C4-2B (cell line): ENCODE results near the gene TMTC1.

Source experiments
- CTCF ChIP-seq: fragments of 450-650 bp; conservative IDR thresholded peaks from 2 replicates; pipeline ENCODE4 v1.5.1; 2017; ENCODE audit warnings: mild to moderate bottlenecking
- ZFX ChIP-seq: fragments of 450-650 bp; IDR thresholded peaks from 2 replicates; pipeline ENCODE4 v1.6.1; 2017

DNA sequence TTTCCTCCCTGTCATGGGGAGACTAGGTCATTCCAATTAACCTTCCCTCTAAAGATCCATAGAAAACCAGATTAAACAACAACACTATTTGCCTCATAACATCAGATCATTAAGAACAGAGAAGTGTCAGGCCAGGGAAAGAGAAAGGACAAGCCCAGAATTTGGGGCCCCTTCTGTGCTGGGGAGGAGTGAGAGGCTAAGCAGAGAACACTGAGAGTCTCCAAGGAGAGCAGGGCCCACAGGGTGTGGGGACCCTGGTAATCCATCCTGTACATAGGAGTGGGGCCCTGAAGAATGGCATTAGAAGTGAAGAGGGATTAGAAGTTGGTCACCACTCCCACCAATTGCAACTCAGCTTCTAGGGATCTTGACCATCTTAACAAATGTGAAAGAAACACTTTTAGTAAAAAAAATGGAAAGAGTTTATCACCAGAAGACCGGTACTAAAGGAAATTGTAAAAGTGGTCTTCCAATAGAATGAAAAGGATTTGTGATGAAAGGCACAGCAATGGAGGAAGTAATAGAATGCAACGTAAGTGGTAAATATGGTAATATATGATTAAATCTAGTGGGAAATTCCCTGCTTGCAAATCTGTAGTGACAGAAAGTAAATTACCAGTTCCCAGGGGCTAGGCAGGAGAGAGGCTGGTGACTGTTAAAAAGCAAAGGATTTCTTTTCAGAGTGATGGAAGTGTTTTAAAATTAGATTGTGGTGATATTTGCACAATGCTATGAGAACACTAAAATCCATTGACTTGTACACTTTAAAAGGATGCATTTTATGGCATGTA lies 14.0 kb upstream of the TMTC1 start:
- TF ChIP-seq CTCF = no peak
- TF ChIP-seq ZFX = no peak
